Brain pericyte (primary cell): ENCODE measurements around the gene CDS2.
A peak's percentile ranks its signal among the peaks of the same experiment; 100 is the strongest.

Experiments used
- DNase-seq: peaks from one replicate; pipeline ENCODE4 v3.0.0-alpha.2; 2012; ENCODE audit warnings: low read depth, low spot score

Gene CDS2

DNA sequence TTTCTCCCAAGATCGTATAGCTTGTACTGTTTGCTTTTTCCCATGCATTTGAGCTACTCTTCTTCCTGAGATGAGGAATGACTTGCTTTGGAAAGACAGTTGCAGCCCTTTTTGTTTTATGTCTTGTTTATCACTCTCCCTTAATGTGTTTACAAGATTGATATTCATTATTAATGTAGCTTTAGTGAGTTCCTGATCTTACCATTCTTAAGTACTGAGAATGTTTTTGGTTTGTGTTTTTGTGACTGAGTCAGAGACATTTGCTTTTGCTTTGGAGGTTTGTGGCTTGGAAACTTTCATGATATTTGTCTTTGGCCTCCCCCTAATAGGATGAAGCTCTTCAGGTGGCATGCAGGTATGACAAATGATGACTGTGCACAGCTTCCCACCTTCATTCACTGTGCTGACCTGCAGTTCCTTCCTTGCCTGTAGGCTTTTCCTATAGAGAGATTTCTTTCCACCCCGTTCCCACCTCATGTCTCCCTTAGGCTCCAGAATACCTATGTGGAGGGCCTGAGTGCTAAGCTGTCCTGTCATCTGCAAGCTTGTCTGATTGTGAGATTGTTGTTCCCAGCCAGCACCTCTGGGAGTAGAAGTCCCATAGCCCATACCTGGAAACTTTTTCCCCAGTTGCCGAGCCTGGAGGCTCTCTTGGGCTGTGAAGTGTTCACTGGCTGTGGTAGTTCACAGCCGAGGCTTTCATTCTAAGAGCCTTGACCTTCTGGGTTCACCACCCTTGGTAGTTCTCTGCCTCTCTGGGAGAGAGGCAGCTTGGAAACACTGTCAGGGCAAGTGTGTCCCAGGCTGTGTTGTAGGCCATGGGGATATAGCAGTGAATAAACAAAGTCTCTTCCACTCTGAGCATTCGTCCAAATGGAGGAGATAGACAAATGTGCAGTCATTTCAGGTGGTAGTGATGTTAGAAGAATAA is 27.1 kb downstream of the CDS2 start:
- DNase-seq, result no peak

GRCh38 chr20:5154543-5154925 is 27.7 kb downstream of the CDS2 start:
- no peak for DNase-seq

- DNase-seq, result no peak
Measured at GRCh38 chr20:5155404-5155803, 28.6 kb downstream of the CDS2 start.

DNA sequence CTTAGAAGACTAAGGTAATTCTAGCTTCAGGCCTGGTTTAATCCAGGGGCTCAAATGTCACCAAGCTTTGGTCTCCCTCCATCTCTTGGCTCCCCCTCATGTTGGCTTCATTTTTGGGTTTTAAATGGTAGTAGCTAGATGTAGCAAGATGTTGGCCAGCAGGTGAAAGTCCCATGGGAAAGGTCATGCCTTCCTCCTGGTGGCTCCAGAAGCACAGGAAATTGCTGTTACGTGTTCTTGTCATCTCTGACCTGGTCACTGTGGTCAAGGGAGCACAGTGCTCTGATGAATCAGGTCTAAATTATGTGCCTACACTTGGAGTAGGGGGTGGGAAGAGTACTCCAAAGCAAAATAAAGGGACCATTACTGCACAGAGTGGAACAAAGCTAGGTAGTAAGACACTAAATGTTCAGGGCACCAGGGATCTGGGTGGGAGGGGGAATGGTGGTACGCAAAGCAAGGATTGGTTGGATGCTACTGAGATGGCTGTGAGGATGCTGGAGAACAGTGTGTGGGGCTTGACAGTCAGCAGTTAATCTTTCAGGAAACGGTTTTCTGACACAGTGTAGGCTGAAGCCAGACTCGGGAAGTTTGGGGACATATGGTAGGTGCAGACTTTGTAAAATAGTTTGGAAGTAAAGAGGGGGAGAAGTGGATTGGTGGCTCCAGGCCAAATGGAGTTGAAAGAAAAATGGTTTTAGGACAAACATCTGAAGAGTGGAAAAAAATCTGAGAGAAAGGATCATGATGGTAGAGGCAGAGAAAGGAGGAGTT is 30.1 kb downstream of the CDS2 start:
- DNase-seq, result no peak

GRCh38 chr20:5159928-5160327 is 33.1 kb downstream of the CDS2 start:
- DNase-seq, result no peak

GRCh38 chr20:5160882-5161281 is 34.1 kb downstream of the CDS2 start:
- no peak for DNase-seq

DNA sequence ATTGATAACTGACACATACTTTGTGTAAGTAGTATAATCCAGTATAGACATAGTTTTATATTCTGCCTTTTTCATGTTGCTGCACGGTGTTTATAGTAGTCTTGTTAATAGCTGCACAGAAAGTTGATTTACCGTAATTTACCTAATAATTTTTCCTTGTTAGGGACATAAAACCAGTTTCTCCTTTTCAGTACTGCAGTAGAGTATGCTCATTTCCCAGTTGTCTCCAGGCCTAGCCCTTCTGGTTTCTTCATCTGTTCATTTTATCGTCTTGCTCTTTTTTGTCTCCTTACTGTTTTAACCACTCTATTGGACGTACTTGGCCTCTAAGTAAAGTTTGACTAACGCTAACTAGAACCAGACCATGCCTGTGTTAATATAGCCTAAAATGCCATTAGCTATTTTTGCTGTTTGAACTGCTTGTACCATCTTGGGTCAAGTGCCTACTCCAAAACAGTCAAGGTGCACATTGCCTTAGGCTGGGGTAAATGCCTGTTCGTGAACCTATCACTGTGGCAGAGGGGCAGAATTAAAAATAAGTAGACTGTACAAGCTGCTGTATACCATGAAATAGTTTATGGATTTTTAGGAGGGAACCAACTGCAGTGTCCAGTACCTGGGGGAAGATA is 34.8 kb downstream of the CDS2 start:
- no peak for DNase-seq

DNA sequence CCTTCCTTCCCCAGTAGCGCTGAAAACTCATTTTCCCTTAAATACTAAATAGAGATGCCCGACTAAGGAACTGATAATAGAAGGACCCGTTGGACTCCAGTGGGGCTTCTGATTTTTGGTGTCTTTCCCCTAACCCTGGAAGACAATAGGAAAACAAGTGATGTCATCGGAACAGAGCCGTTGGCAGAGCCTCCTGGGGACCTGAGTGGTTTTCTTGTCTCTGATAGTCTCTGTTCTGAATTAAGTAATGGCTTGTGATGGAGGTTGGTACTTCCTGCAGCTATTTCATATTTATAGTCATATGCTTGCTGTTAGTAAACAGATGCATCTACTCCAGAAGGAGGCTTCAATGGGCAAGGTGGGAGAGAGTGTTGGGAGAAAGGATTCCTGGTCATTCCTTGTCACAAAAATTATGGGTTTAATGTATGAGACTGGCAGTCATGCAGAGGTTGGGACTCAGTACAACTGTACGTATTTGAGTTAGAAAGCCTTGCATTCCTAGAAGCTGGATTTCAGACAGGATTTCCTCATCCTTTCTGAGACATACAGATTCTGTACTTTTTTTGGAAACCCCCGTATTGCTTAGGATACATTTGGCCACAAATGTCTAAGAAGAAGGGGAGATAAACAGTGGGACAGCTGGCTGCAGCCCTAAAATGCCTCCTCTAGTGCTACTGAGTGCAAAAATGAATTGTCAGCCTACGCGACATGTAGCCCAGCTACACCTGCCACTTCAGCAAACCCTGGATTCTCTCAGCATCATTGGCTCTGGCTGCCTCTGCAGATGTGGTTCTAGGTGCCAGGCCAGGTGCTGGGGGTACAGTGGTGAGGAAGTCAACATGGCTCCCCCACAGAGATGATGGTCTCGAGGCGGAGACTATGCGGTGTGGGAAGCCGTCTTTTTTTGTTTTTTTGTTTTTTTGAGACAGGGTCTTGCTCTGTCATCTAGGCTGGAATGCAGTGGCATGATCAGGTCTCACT is 38.1 kb downstream of the CDS2 start:
- DNase-seq, result no peak

DNA sequence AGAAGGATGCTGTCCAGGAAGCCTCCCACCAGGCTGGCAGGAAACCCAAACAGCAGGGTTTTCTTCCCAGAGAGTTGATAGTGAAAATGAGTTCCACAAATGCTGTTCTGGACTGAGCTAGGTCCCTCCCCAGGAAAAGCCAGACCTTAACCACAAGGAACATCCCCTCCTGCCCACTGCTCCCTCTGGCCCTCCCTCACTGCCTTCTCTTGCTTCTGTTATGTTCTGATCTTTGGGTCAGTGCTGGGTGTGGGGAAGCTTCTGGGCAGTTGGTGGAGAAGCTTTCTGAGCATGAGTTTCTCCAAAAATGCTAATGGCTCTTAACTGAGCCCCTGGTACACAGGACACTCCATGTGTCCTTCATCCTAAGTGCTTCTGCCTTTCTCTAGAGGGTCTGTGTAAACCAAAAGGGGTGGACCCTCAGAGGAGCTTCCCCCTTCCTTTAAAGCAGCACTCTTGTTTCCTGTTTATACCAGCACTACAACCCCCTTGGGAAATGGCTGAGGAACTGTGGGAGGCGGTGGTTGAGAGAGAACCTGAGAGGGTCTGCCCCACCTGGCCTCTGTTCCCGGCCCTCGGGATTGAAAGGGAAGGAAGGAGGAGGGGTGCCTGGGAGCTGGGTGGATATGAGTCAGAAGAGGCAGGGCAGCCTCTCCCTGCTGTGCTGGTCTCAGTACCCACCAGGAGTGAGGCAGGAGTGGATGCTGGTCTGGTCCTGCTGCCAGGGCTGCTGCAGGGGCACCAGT is 42.0 kb downstream of the CDS2 start:
- peak; percentile 52 for DNase-seq

GRCh38 chr20:5170341-5170740 is 43.5 kb downstream of the CDS2 start:
- no peak for DNase-seq

DNA sequence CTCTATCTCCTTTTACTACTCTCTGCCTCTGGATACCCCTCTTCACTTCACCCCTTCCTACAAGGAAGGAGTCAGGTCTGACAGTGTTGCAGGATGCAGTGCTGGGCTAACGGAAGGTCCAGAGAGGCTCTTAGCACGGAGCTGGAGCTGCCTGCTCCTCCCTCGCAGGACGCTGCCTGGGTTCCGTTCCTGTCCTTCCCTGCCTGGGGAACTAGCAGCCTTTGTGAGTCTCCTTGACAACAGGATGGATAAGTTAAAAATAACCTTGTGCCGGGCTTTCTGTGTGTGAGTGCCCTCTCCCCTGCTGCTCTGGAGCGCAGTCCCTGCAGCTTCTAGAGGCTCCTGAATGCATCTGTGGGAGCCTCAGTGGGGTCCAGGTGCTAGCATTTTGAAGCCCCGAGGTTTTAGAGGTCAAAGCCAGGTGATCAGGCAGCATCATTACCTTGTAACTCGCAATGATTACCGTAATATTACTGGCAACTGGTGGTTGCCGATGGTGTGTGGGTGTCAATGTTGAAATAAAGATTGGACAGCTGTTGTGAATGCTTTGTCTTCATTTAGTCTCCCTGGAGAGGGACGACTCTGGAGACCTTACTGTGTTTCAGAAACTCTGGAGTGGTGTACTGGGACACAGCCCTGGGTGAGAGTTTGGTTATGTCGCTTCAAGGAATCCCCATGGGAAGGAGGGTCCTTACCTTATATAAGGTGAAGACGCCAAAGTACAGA is 44.4 kb downstream of the CDS2 start:
- DNase-seq, result no peak

- DNase-seq, result no peak
Measured at GRCh38 chr20:5171790-5172164, 45.0 kb downstream of the CDS2 start.

GRCh38 chr20:5172167-5172601 is 45.4 kb downstream of the CDS2 start:
- no peak for DNase-seq

DNA sequence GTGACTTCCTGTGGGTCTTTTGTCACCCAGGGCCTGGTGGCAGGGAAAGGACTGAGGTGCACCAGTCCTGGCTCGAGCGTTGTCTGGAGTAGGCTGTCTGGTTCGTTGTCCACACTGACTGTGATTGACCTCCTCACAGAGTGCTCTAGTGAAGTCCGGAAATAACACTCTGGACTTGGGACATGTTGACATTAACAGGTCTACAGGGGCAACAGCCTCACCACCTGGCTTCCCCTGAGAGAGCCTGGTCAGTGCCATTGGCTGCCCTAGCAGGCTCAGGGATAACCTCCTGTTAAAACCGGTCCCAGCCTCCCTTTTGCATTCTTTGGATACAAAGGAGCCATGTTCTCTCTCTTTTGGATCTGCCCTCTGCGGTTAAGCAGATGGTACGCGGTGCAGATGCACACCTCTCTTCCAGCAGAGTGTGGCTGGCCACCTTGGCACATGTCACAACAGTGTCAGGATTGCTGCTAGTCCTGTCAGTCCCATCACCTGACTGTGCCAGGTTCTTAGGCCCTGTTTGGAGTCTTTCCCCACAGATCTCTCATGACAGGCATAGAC is 46.2 kb downstream of the CDS2 start:
- no peak for DNase-seq

DNA sequence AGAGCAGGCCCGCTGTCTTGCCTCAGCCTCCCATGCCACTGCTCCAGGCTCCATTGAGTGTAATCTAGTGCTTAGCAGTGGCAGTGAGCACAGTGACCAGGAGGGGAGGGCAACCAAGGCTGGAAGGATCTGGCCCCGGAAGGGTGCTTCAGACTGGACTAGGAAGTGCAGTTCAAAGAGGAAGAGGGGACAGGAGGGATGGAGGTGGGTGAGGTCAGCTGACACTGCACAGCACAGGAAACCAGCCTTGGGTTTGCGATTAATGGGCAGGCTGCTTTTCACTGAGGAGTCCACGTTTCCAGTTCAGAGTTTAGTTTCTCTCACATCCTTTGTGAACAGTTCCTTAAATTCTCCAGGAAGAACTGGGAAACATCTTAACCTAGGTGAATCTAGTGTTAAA is 46.9 kb downstream of the CDS2 start:
- DNase-seq, result no peak

GRCh38 chr20:5177071-5177470 is 50.3 kb downstream of the CDS2 start:
- DNase-seq, result no peak

DNA sequence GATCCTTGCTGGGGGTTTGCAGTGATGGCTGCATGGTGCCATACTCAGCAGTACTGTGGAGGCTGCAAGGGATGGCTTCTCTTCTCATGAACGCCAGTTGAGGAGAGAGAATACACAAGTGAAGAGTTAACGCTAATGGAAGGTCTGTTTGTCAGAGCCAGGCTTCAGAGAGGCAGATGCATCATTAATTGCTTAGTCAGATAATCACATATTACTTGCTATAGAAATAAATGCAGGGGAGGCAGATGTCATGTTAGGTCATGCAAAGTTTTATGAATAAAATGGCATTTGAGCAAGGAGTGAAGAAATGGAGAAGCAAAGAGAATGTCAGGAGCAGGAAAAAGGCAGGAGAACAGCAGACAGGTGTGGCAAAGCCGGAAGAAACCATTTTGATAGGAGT is 51.2 kb downstream of the CDS2 start:
- no peak for DNase-seq

DNA sequence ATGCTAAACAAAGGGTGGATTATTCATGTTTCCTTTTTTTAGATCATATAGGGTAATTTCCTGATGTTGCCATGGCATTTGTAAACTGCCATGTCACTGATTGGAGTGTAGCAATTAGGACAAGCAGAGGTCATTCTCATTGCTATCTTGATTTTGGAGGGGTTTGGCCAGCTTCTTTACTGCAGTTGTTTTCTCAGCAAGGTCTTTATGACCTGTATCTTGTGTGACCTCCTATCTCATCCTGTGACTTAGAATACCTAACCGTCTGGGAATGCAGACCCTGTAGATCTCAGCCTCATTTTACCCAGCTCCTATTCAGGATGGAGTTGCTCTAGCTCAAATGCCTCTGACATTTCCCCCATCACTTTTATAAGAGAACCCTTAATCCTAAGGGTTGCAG is 53.6 kb downstream of the CDS2 start:
- DNase-seq, result no peak

DNA sequence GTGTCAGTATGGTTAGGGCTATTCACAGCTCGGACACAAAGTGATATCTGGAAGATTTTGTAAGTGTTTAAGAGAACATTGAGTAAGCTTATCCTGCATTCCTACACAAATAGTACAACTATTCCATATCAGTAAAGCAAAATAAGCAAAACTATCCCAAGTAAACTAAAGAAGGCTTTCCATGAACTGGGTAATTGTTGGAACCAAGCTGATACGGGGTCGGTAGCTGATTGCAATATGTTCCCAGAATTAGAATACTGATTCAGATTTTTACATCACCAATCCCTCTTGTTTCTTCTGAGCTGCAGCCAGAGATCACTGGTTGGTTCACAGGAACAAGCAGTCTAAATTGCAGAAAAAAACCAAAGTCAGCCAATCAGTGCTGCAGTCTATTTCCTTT is 54.1 kb downstream of the CDS2 start:
- DNase-seq, result no peak

DNA sequence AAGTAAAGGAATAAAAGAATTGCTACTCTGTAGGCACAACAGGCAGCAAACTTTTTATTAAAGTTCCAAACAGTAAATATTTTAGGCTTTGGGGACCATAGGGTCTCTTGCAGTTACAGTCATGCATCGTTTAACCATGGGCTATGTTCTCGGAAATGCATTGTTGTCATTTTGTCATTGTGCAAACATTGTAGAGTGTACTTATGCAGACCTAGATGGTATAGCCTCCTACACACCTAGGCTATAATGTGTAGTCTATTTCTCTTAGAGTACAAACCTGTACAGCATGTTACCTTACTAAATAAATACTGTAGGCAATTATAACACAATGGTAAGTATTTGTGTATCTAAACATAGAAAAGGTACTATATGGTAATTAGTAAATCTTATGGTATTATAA is 54.7 kb downstream of the CDS2 start:
- DNase-seq, result no peak
